Measurements from ENCODE around the gene NOC2L. TPM values are rescaled to one million over a fixed set of nuclear protein-coding genes. Genes with fewer than 3 reads are reported as not detected.

The NOC2L gene
- polyA plus RNA-seq, 2 donors = 60.8 to 67.4 TPM

DNA sequence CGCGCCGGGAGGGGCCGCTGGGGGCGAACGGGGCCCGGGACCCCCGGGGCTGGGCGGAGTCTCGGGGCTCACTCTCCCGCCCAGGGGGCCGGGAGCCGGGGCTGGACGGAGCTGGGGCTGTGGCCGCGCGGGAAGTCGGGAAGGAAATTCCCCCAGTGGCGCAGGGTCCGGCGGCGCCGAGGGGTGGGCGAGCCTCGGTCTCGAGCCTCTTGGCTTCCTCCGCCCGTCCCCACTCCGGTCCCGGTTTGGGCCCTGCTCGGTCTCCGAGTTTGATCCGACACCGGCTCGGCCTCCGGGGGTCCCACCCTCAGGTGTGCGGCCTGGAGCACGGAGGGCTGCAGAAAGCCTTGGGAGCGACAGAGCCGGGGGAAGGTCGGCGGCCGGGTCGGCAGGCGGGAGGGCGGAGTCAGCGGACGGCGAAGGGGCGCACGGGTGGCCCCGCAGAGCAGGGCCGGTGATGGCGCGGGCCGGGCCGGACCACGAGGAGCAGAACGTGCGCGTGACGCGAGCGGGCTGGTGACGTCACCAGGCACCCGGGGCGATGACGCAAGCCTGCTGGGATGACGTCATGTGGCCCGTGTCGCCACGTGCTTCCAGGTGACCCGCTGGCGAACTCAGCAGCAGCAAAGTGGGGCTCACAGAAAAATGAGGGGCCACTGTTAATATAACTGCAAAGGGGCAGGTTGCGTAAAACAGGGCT lies 41.5 kb upstream of the NOC2L start:
- H3K9me3 ChIP-seq (ENCODE audit: control insufficient read depth in 2 of 2, insufficient read depth in 1 of 2, low read depth in 1 of 2, low read length in 1 of 2) = no peaks in the 10 kb centered on the region
- peaks cover 4 to 18% of the 10 kb centered on the region in 2 donors for H3K4me1 ChIP-seq (ENCODE audit: control insufficient read depth in 2 of 2, insufficient read depth in 2 of 2, low read length in 1 of 2)
- 1 to 2% methylated on average over 54 to 75 of the region's 75 CpGs for WGBS, 2 donors
- H3K4me3 ChIP-seq (ENCODE audit: low read depth in 1 of 2, low read length in 2 of 2) = peak overlapping the region; percentile 59 to 64
- H3K27me3 ChIP-seq (ENCODE audit: control insufficient read depth in 1 of 2, insufficient read depth in 2 of 2, low read length in 2 of 2) = peaks cover 0 to 7% of the 10 kb centered on the region in 2 donors
- H3K36me3 ChIP-seq (ENCODE audit: control insufficient read depth in 2 of 2, insufficient read depth in 2 of 2, low read length in 1 of 2) = no peaks in the 10 kb centered on the region
- peak overlapping the region; percentile 93 to 94 for H3K27ac ChIP-seq (ENCODE audit: low read depth in 2 of 2, low read length in 1 of 2)

DNA sequence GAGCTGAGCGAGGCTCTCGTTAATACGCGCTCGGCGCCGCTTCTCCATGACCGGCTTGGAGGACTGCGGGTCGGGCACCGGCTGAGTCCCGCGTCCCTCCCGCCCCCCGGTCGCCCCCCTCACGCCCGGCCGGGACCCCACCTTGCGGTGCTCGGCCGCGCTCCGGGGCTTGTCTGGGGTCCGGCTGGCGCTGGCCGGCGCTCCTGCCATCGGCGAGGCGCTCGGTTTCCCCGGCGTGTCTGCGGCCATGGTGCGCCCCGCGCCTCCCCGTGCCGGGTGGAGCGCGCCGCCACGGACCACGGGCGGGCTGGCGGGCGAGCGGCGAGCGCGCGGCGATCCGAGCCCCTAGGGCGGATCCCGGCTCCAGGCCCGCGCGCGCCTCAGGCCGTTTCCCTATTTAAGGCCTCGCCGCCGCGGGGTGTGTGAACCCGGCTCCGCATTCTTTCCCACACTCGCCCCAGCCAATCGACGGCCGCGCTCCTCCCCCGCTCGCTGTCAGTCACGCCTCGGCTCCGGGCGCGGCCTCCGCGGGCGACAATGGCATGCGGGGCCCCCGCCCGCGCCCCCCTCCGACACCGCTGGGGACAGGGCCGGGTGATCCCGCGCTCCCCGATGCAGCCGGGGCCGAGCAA lies 40.8 kb upstream of the NOC2L start, which contains the start of gene HES4:
Gene HES4 (minus strand): TSS at position 373 of the 632 bp plus-strand sequence. CDS start 124 bp downstream, at position 249.
- Histone ChIP-seq H3K27me3 (ENCODE audit: control insufficient read depth in 1 of 2, insufficient read depth in 2 of 2, low read length in 2 of 2) (peaks cover 0 to 7% of the 10 kb centered on the region in 2 donors), H3K9me3 (ENCODE audit: control insufficient read depth in 2 of 2, insufficient read depth in 1 of 2, low read depth in 1 of 2, low read length in 1 of 2) (no peaks in the 10 kb centered on the region), H3K27ac (ENCODE audit: low read depth in 2 of 2, low read length in 1 of 2) (peak within 1 kb of the TSS; percentile 93 to 94), H3K4me3 (ENCODE audit: low read depth in 1 of 2, low read length in 2 of 2) (peak within 1 kb of the TSS; percentile 59 to 64), H3K4me1 (ENCODE audit: control insufficient read depth in 2 of 2, insufficient read depth in 2 of 2, low read length in 1 of 2) (peaks cover 4 to 14% of the 10 kb centered on the region in 2 donors), H3K36me3 (ENCODE audit: control insufficient read depth in 2 of 2, insufficient read depth in 2 of 2, low read length in 1 of 2) (no peaks in the 10 kb centered on the region)
- 0 to 1% methylated on average over 73 to 95 of the region's 95 CpGs for WGBS, 2 donors

DNA sequence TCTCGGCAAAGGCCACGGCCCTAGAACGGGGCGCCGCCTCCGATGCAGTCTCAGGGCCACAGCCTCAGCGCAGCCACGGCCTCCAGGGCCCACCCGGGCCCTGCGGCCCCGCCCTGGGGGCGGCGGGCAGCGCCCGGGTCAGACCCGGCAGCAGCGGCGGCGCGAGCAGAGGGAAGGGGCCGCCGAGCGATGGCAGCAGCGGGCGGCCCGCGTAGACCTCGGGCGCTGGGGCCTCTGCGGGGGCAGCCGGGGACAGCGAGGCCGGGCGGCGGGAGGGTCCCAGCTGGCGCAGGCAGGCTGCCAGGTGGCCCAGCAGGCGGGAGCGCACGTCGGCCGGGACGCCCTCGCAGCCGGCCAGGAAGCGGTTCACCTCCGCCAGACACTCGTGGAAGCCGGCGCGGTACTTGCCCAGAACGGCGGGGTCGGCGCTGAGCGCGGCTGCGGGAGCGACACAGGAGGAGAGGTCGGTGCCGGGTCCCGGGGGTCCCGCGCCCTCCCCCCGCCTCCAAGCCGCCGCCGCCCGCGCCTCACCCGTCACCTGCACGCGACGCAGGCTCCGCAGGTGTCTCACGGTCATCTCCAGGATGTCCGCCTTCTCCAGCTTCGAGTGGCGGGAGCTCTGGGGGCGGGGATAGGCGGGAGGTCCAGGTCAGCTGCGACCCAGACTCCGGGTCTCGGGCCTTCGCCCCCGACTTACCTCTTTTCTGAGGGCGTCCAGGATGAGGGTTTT lies 40.1 kb upstream of the NOC2L start:
- peaks cover 4 to 14% of the 10 kb centered on the region in 2 donors for H3K4me1 ChIP-seq (ENCODE audit: control insufficient read depth in 2 of 2, insufficient read depth in 2 of 2, low read length in 1 of 2)
- peak overlapping the region; percentile 61 to 94 for H3K27ac ChIP-seq (ENCODE audit: low read depth in 2 of 2, low read length in 1 of 2)
- no peaks in the 10 kb centered on the region for H3K9me3 ChIP-seq (ENCODE audit: control insufficient read depth in 2 of 2, insufficient read depth in 1 of 2, low read depth in 1 of 2, low read length in 1 of 2)
- H3K4me3 ChIP-seq (ENCODE audit: low read depth in 1 of 2, low read length in 2 of 2) = peak overlapping the region; percentile 59 to 64
- 1% methylated on average over 40 to 86 of the region's 86 CpGs for WGBS, 2 donors
- no peaks in the 10 kb centered on the region for H3K36me3 ChIP-seq (ENCODE audit: control insufficient read depth in 2 of 2, insufficient read depth in 2 of 2, low read length in 1 of 2)
- H3K27me3 ChIP-seq (ENCODE audit: control insufficient read depth in 1 of 2, insufficient read depth in 2 of 2, low read length in 2 of 2) = peaks cover 0 to 7% of the 10 kb centered on the region in 2 donors

DNA sequence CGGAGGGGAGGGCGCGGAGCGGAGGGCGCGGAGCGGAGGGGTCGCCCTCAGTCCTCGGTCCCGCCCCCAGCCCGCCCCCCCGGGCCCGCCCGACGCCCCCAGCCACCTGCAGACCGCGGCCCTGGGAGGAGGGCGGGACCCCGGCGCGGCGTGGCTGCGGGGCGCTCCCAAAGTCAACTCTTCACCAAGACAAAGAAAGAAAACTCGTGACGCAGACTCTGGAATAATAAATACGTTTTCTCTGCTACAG lies 39.6 kb upstream of the NOC2L start:
- no peak overlapping the region for H3K27ac ChIP-seq (ENCODE audit: low read depth in 2 of 2, low read length in 1 of 2)
- 1 to 4% methylated on average over 15 to 27 of the region's 27 CpGs for whole genome bisulfite sequencing, 2 donors
- H3K4me3 ChIP-seq (ENCODE audit: low read depth in 1 of 2, low read length in 2 of 2) = peak overlapping the region; percentile 59 to 64

DNA sequence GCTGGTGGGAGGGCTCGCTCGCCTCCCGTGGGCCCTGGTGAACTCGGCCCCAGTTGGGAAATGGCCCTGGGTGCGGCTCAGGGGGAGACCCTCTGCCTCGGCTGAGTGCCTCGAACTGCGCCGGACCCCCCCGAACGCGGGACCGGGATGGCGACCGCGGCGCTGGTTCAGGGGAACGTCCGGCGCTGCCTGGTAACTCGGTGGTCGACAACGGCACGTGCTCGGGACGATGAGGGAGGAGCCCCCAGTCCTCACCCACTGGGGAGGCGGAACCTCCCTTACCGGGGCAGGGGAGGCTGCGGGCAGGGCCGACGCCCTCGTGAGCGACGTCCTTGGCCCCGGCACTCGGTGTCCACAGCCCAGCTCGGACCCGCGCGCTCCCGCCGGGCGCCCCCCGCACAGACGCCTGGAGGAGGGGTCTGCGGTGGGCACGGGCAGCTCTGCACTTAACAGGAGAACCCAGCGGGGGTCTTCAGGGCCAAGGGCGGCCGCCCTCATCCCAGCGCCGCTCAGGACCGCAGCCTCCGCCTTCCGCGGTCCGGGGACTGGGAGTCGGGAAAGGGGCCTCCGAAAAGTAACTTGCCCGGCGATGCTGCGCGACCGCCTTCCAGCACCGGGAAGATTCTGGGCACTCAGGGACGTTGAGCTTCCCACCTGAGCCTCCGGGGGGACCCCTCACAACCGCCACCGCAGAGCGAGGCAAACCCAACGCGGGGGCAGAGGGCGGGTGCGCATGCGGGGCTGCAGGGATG lies 39.1 kb upstream of the NOC2L start:
- Histone ChIP-seq H3K4me1 (ENCODE audit: control insufficient read depth in 2 of 2, insufficient read depth in 2 of 2, low read length in 1 of 2) (peaks cover 4 to 14% of the 10 kb centered on the region in 2 donors), H3K9me3 (ENCODE audit: control insufficient read depth in 2 of 2, insufficient read depth in 1 of 2, low read depth in 1 of 2, low read length in 1 of 2) (no peaks in the 10 kb centered on the region), H3K4me3 (ENCODE audit: low read depth in 1 of 2, low read length in 2 of 2) (peak overlapping the region; percentile 22 to 59), H3K27me3 (ENCODE audit: control insufficient read depth in 1 of 2, insufficient read depth in 2 of 2, low read length in 2 of 2) (peaks cover 0 to 7% of the 10 kb centered on the region in 2 donors), H3K27ac (ENCODE audit: low read depth in 2 of 2, low read length in 1 of 2) (no peak overlapping the region), H3K36me3 (ENCODE audit: control insufficient read depth in 2 of 2, insufficient read depth in 2 of 2, low read length in 1 of 2) (no peaks in the 10 kb centered on the region)
- 25 to 27% methylated on average over 50 to 75 of the region's 75 CpGs for WGBS, 2 donors

More for the DNA sequence above, 39.6 kb upstream of the NOC2L start:
- Histone ChIP-seq H3K27me3 (ENCODE audit: control insufficient read depth in 1 of 2, insufficient read depth in 2 of 2, low read length in 2 of 2) (peaks cover 0 to 7% of the 10 kb centered on the region in 2 donors), H3K9me3 (ENCODE audit: control insufficient read depth in 2 of 2, insufficient read depth in 1 of 2, low read depth in 1 of 2, low read length in 1 of 2) (no peaks in the 10 kb centered on the region), H3K4me1 (ENCODE audit: control insufficient read depth in 2 of 2, insufficient read depth in 2 of 2, low read length in 1 of 2) (peaks cover 4 to 14% of the 10 kb centered on the region in 2 donors), H3K36me3 (ENCODE audit: control insufficient read depth in 2 of 2, insufficient read depth in 2 of 2, low read length in 1 of 2) (no peaks in the 10 kb centered on the region)

DNA sequence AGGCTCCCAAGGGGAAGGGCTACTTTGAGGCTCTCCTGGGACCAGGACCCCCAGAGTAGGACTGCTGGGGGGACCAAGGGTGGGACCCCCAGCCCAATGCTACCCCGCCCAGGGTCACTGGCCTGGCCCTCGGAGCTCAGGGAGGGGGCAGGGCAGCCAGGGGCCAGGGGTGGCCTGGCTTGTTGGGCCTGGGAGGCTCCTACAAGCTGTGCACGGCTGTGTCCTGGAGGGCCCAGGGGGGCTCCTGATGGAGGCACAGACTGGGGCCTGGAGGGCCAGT lies 38.6 kb upstream of the NOC2L start:
- H3K27me3 ChIP-seq (ENCODE audit: control insufficient read depth in 1 of 2, insufficient read depth in 2 of 2, low read length in 2 of 2) = peaks cover 0 to 7% of the 10 kb centered on the region in 2 donors

DNA sequence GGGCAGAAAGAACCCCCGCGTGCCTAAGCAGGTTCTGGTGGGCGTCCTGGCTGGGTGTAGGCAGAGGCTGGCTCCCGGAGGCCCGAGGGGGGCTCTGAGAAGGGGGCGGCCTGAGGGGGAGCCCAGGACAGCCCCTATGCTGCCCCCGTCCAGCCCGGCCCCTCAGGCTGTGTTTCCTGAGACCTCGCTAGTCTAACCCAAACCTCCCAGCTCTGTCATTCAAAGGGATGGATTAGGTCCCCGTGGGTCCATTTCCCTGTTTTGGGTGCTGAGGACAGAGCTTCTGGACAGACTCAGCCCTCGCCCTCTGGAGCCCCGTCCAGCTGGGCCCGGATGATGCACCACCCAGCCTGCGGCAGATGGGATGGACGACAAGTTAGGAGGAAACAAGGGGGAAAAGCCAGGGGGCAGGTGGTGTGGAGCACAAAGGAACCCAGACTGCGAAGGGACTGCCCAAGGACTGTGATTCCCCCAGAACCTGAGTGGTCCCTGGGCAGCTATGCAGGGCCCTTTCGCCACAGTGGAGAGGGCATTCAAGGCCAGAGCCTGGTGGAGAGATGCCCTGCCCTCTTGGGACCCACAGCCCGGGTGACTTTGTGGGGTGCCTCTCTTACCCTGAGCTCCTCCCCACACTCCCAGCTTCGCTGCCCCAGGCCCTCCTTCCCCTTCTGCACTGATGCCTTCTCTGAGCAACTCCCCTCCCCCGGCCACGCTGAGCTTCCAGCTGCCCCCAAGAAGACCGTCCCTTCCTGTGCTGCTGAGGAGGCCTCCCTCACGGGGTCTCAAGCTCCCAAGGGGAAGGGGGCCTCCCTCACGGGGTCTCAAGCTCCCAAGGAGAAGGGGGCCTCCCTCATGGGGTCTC lies 38.0 kb upstream of the NOC2L start:
- H3K27me3 ChIP-seq (ENCODE audit: control insufficient read depth in 1 of 2, insufficient read depth in 2 of 2, low read length in 2 of 2) = peaks cover 0 to 7% of the 10 kb centered on the region in 2 donors

More for the DNA sequence above, 38.6 kb upstream of the NOC2L start:
- no peak overlapping the region for H3K27ac ChIP-seq (ENCODE audit: low read depth in 2 of 2, low read length in 1 of 2)
- no peaks in the 10 kb centered on the region for H3K36me3 ChIP-seq (ENCODE audit: control insufficient read depth in 2 of 2, insufficient read depth in 2 of 2, low read length in 1 of 2)
- no peak overlapping the region for H3K4me3 ChIP-seq (ENCODE audit: low read depth in 1 of 2, low read length in 2 of 2)
- H3K9me3 ChIP-seq (ENCODE audit: control insufficient read depth in 2 of 2, insufficient read depth in 1 of 2, low read depth in 1 of 2, low read length in 1 of 2) = no peaks in the 10 kb centered on the region
- H3K4me1 ChIP-seq (ENCODE audit: control insufficient read depth in 2 of 2, insufficient read depth in 2 of 2, low read length in 1 of 2) = peaks cover 4 to 14% of the 10 kb centered on the region in 2 donors
- 62 to 68% methylated on average over 3 of the region's 3 CpGs for WGBS, 2 donors

DNA sequence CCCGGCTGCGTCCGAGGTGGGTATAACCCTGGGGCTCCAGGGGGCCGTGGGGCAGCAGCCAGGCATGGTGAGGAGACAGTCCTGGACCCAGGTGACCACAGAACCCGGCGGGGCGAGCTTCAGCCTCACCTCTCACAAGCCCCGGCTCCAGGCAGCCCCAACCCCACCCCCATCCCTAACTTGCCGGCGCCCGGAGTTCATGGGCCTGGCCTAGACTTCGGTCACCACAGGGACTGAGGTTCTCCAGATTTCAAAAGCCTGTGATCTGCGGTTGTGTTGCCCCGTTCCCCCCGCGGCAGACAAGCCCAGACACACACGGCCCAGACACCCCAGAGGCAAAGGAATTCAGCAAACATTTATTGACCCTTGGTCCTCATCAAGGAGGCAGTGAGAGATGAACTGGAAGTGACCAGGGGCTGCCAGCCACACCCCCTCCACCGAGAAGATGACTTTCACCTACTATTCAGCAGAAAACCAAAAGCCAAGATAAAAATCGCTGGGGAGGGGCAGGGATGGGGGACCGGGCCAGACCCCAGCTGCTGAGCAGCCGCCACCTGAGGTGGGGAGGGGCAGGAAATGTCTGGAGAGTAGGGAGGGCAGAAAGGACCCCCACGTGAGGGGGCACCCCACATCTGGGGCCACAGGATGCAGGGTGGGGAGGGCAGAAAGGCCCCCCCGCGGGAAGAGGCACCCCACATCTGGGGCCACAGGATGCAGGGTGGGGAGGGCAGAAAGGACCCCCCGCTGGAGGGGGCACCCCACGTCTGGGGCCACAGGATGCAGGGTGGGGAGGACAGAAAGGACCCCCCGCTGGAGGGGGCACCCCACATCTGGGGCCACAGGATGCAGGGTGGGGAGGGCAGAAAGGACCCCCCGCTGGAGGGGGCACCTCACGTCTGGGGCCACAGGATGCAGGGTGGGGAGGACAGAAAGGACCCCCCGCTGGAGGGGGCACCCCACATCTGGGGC lies 36.9 kb upstream of the NOC2L start:
- Histone ChIP-seq H3K27me3 (ENCODE audit: control insufficient read depth in 1 of 2, insufficient read depth in 2 of 2, low read length in 2 of 2) (peaks cover 0 to 7% of the 10 kb centered on the region in 2 donors), H3K27ac (ENCODE audit: low read depth in 2 of 2, low read length in 1 of 2) (no peak overlapping the region), H3K4me3 (ENCODE audit: low read depth in 1 of 2, low read length in 2 of 2) (no peak overlapping the region), H3K36me3 (ENCODE audit: control insufficient read depth in 2 of 2, insufficient read depth in 2 of 2, low read length in 1 of 2) (no peaks in the 10 kb centered on the region), H3K4me1 (ENCODE audit: control insufficient read depth in 2 of 2, insufficient read depth in 2 of 2, low read length in 1 of 2) (peaks cover 4 to 12% of the 10 kb centered on the region in 2 donors), H3K9me3 (ENCODE audit: control insufficient read depth in 2 of 2, insufficient read depth in 1 of 2, low read depth in 1 of 2, low read length in 1 of 2) (no peaks in the 10 kb centered on the region)
- 32 to 33% methylated on average over 28 to 30 of the region's 30 CpGs for WGBS, 2 donors

More for the DNA sequence above, 38.0 kb upstream of the NOC2L start:
- peaks cover 4 to 14% of the 10 kb centered on the region in 2 donors for H3K4me1 ChIP-seq (ENCODE audit: control insufficient read depth in 2 of 2, insufficient read depth in 2 of 2, low read length in 1 of 2)
- H3K36me3 ChIP-seq (ENCODE audit: control insufficient read depth in 2 of 2, insufficient read depth in 2 of 2, low read length in 1 of 2) = no peaks in the 10 kb centered on the region
- WGBS, 2 donors = 58% methylated on average over 21 to 24 of the region's 24 CpGs
- H3K4me3 ChIP-seq (ENCODE audit: low read depth in 1 of 2, low read length in 2 of 2) = no peak overlapping the region
- no peak overlapping the region for H3K27ac ChIP-seq (ENCODE audit: low read depth in 2 of 2, low read length in 1 of 2)
- no peaks in the 10 kb centered on the region for H3K9me3 ChIP-seq (ENCODE audit: control insufficient read depth in 2 of 2, insufficient read depth in 1 of 2, low read depth in 1 of 2, low read length in 1 of 2)
